Left ventricle myocardium inferior (tissue), 1 donor: Measurements from ENCODE around the gene RBFOX2. TPM values are rescaled to one million over a fixed set of nuclear protein-coding genes. Genes with fewer than 3 reads are reported as not detected.
"Not testable (repeated sequence)": the region's sequence is repeated elsewhere in the genome, so short reads cannot be mapped to it uniquely, and the experiment has no call there.

Source experiments
- DNase-seq: peaks from one replicate; pipeline ENCODE4 v3.0.0-alpha.2; 2020
- H3K27ac ChIP-seq: fragments of 200-600 bp; replicated peaks from 2 replicates; pipeline ENCODE4 v1.8.0; 2021
- H3K27me3 ChIP-seq: fragments of 200-600 bp; 2 replicates; pipeline ENCODE4 v1.8.0; 2021; ENCODE audit warnings: low read depth
- H3K36me3 ChIP-seq: fragments of 200-600 bp; 2 replicates; pipeline ENCODE4 v1.8.0; 2021
- H3K4me1 ChIP-seq: fragments of 200-600 bp; 2 replicates; pipeline ENCODE4 v1.8.0; 2021
- H3K4me3 ChIP-seq: fragments of 200-600 bp; 2 replicates; pipeline ENCODE4 v1.8.0; 2021; ENCODE audit warnings: mild to moderate bottlenecking, moderate library complexity
- H3K9me3 ChIP-seq: fragments of 200-600 bp; replicated peaks from 2 replicates; pipeline ENCODE4 v1.8.0; 2021
- intact Hi-C: fragments of 100-400 bp; cut with micrococcal nuclease; formaldehyde crosslinking; loops from one replicate; pipeline ENCODE4 v1.11.0; 2022
- total RNA-seq: library from RNA; stranded (reverse); fragmentation: NEBNext Ultra II Directional; extraction: Animal tissue kit (Norgen Biotek cat#: 25700); gene quantifications from one replicate; pipeline ENCODE4 v1.2.1, GENCODE V29; 2021
- TF ChIP-seq, protein P1 (sequence below): fragments of 200-600 bp; IDR thresholded peaks from 2 replicates; pipeline ENCODE4 v1.8.0; 2021; ENCODE audit warnings: antibody characterized with exemption, mild to moderate bottlenecking, borderline replicate concordance
- donor health status: DM: no; HTN: yes; CAD: no; lungs with severe emphysema.

Gene RBFOX2
- total RNA-seq, 1 donor from 2014 or later, result 75.4 TPM

DNA sequence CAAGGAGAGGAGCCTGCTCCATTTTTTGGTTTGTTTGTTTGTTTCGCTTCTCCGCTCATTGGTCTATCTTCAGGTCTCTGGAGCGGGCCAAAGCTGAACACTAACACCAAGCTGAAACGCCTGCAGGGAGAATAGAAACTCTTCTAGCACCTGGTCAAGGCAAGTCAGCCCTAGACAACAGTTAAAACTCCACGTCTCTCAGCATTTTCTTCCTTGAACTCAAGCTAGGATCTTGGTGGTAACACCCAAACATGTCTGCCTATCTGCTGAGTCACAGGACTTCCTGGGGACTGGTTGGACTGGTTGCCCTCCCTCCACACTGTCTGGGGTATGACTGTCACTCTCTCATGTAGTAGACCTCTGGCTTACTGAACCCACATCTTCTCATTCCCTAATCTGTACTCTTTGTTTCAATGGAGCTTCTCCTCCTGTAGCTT lies 23.9 kb upstream of the RBFOX2 start:
- intact Hi-C loops, result no loop called here
- Histone ChIP-seq H3K4me1 (peaks cover 5% of the 10 kb centered on the region), H3K36me3 (no peaks in the 10 kb centered on the region), H3K27ac (no peak overlapping the region), H3K27me3 (no peaks in the 10 kb centered on the region), H3K4me3 (no peak overlapping the region), H3K9me3 (no peaks in the 10 kb centered on the region)
- TF ChIP-seq, protein P1, sequence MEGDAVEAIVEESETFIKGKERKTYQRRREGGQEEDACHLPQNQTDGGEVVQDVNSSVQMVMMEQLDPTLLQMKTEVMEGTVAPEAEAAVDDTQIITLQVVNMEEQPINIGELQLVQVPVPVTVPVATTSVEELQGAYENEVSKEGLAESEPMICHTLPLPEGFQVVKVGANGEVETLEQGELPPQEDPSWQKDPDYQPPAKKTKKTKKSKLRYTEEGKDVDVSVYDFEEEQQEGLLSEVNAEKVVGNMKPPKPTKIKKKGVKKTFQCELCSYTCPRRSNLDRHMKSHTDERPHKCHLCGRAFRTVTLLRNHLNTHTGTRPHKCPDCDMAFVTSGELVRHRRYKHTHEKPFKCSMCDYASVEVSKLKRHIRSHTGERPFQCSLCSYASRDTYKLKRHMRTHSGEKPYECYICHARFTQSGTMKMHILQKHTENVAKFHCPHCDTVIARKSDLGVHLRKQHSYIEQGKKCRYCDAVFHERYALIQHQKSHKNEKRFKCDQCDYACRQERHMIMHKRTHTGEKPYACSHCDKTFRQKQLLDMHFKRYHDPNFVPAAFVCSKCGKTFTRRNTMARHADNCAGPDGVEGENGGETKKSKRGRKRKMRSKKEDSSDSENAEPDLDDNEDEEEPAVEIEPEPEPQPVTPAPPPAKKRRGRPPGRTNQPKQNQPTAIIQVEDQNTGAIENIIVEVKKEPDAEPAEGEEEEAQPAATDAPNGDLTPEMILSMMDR, result no peak
- no peak for DNase-seq

DNA sequence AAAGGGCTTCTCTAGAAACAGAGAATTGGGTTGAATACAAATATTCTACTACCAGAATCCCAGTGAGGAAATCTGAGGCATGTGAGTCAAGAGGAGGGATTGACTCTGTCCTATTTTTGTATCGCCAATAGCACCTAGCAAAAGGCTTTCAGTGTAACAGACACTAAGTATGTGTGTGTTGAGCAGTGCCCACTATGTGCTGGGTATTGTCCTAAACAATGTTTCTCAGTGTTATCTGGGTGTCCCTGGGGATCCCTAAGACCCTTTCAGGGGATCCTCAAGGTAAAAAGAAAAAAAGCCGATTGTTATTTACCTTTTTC lies 21.0 kb upstream of the RBFOX2 start:
- no peak for DNase-seq
- H3K9me3 ChIP-seq, result no peaks in the 10 kb centered on the region
- no peak overlapping the region for H3K27ac ChIP-seq
- no peak overlapping the region for H3K4me3 ChIP-seq
- no peaks in the 10 kb centered on the region for H3K4me1 ChIP-seq
- no peaks in the 10 kb centered on the region for H3K36me3 ChIP-seq
- TF ChIP-seq, protein P1, result no peak
- intact Hi-C loops, result no loop called here
- no peaks in the 10 kb centered on the region for H3K27me3 ChIP-seq

DNA sequence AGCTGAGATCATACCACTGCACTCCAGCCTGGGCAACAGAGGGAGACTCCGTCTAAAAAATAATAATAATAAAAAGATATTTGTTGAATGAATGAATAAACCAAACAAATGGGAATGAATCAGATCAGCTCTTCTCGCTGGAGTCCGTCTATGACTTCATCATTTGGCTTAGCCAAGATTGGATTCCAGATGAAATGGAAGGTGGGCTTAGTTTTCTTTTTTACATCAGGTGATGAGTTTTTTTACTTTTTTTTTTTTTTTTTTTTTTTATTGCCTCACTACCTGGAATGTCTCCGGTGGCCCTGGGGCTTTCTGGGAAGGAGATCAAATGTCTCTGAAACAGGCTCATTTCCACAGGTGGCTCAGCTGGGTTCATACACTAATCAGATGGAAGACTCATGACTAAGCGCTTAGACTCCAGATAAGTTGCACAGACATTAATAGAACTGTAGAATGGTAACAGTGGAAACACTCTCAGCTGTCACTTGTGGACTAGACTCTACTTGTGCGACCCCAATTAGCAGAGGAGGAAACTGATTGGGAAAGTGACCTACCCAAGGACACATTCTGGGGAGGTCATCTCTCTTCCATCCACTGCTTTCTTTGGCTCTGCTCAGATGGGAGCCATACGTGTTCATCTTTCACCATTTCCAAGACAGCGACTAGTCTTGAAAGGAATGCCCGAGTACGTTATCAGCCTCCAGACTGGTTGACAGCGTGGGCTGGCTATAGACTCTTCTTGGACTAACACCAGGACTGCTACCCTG lies 20.5 kb upstream of the RBFOX2 start:
- Histone ChIP-seq H3K4me1 (no peaks in the 10 kb centered on the region), H3K4me3 (no peak overlapping the region), H3K27me3 (no peaks in the 10 kb centered on the region), H3K36me3 (no peaks in the 10 kb centered on the region), H3K27ac (no peak overlapping the region), H3K9me3 (no peaks in the 10 kb centered on the region)
- TF ChIP-seq, protein P1, result no peak
- intact Hi-C loops, result no loop called here
- DNase-seq, result no peak

DNA sequence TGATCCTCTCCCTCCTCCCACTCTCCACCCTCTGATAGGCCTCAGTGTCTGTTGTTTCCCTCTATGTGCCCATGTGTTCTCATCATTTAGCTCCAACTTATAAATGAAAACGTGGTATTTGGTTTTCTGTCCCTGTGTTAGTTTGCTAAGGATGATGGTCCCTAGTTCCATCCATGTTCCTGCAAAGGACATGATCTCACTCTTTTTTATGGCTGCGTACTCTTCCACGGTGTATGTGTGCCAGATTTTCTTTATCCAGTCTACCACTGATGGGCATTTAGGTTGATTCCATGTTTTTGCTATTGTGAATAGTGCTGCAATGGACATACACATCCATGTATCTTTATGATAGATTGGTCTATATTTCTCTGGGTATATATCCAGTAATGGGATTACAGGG lies 15.9 kb upstream of the RBFOX2 start:
- H3K4me3 ChIP-seq, H3K36me3 ChIP-seq, DNase-seq, H3K27me3 ChIP-seq, intact Hi-C loops, H3K4me1 ChIP-seq, H3K27ac ChIP-seq, H3K9me3 ChIP-seq: not testable (repeated sequence)

DNA sequence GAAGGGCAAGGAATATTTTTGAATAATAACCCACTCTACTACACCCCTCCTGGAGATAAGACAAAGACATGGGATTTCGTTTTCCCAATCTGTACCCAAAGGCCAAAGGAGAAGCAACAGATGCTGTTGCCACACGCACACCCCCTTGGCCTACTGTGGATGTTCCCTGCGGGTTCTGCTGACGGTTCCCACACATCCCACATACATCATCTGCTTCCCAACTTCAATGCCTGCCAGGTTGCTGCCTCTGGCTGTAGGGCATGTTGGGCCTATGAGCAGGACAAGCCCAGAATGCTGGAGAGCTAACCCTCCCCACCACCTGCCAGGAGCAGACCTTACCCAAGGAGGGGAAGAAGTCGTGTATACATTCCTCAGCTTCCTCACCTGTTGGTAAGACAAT lies 13.6 kb upstream of the RBFOX2 start:
- Histone ChIP-seq H3K9me3 (no peaks in the 10 kb centered on the region), H3K27me3 (no peaks in the 10 kb centered on the region), H3K4me1 (no peaks in the 10 kb centered on the region), H3K27ac (no peak overlapping the region), H3K4me3 (no peak overlapping the region), H3K36me3 (no peaks in the 10 kb centered on the region)
- TF ChIP-seq, protein P1, result no peak
- intact Hi-C loops, result no loop called here
- no peak for DNase-seq

DNA sequence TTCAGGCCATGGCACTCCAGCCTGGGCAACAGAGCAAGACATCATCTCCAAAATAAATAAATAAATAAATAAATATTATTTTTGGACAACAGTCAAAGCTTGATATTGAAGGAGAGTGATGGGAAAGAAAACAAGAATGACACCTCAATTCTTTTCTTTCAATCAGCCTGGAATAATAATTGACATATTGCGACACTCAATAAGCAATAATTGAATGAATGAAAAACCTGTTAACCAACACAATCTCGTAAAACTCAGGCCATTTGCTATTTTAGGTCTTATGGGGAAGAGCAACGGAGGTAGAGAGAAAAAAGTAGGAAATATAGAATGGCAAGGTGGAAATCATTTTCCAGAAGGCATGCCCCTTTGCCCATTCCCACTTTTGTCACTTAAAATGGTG lies 10.5 kb upstream of the RBFOX2 start:
- peaks cover 14% of the 10 kb centered on the region for H3K4me1 ChIP-seq
- TF ChIP-seq, protein P1, result no peak

More for the DNA sequence above, 10.5 kb upstream of the RBFOX2 start:
- Histone ChIP-seq H3K27ac (no peak overlapping the region), H3K9me3 (no peaks in the 10 kb centered on the region), H3K36me3 (no peaks in the 10 kb centered on the region), H3K4me3 (no peak overlapping the region), H3K27me3 (no peaks in the 10 kb centered on the region)
- intact Hi-C loops, result no loop called here
- DNase-seq, result no peak
